ENCODE results near the gene TNPO3. TPM values are rescaled to one million over a fixed set of nuclear protein-coding genes. Genes with fewer than 3 reads are reported as not detected.
"Not testable (repeated sequence)": the region's sequence is repeated elsewhere in the genome, so short reads cannot be mapped to it uniquely, and the experiment has no call there.

The TNPO3 gene
- total RNA-seq, 1 donor from 2014 or later: 27.7 TPM

DNA sequence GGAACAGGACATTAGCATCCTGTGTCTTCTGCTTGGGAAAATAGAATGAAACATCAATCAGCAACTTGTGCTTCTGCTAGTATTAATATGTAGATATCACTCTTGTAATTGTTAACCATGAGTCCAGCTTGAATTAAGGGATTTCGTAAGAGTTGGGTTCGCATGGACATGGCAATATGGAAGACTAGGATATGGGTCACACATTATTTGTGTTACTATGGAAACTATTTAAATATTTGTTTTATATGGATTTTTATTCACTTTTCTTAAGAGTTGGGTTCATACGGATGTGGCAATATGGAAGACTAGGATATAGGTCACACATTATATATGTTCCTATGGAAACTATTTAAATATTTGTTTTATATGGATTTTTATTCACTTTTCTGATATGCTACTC lies 24.5 kb downstream of the TNPO3 start:
- intact Hi-C loops (cut with DNase I): no loop called here
- no peak for DNase-seq (ENCODE audit: low spot score)

DNA sequence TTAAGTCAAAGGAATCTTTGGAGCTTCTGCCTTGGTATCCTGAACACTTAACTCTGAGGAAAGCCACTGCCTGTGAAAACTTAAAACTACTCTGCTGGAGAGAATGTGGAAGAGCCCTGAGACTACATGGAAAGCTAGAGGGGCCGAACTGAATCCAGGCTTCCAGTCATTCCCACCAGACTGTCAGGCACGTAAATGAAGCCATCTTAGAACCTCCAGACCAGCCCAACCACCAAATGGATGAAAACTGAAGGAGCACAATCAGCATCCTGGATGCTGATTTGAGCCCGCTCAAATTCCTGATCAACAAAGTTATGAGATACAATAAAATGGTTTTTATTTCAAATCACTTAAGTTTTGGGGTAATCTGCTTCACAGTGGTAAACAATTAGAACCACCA lies 30.8 kb downstream of the TNPO3 start:
- DNase-seq (ENCODE audit: low spot score): no peak
- intact Hi-C loops (cut with DNase I): no loop called here

DNA sequence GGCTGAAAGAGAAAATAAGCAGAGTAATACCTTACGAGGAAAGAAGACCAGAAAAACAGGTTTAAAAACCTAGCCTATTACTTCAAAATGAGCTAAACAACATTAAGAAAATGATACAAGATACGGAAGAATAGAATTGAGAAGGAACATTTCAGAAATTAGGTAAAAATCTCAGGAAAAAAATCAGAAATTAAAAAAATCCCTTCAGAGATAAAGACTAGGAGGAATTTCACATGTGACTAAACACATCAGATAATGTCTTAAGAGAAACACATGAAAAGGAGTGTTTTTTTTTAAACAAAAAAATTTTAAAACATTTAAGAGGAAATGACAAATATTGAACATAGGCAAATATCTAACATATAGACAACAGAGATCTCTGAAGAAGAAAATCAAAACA lies 33.3 kb downstream of the TNPO3 start:
- intact Hi-C loops (cut with DNase I): no loop called here
- DNase-seq (ENCODE audit: low spot score): no peak

- intact Hi-C loops (cut with DNase I): no loop called here
- DNase-seq (ENCODE audit: low spot score): no peak
Measured at GRCh38 chr7:129017933-129018538, 36.9 kb downstream of the TNPO3 start.

- intact Hi-C loops (cut with DNase I): no loop called here
Measured at GRCh38 chr7:129017264-129017663, 37.6 kb downstream of the TNPO3 start.

GRCh38 chr7:129014501-129015101 lies 40.3 kb downstream of the TNPO3 start:
- DNase-seq (ENCODE audit: low spot score): no peak
- intact Hi-C loops (cut with DNase I): no loop called here

More at GRCh38 chr7:129017264-129017663, 37.6 kb downstream of the TNPO3 start:
- no peak for DNase-seq (ENCODE audit: low spot score)

DNA sequence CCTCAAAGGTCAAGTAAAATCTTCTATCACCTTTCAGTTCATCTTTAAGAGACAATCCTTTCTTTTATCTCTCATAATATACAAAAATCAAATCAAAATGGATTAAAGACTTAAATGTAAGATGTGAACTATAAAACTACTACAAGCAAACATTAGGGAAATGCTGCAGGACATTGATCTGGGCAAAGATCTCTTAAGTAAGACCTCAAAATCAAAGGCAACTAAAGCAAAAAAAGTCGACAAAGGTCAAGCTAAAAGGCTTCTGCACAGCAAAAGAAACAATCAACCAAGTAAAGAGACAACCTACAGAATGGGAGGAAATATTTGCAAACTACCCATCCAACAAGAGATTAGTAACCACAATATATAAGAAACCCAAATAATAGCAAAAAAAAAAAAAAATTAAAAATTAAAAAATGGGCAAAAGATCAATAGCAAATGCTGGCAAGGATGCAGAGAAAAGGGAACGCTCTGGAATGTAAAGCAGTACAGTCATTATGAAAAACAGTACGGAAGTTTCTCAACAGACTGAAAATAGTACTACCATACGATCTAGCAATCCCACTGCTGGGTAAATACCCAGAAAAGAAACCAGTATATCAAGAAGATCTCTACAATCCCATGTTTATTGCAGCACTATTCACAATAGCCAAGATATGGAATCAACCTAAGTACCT lies 41.7 kb downstream of the TNPO3 start:
- intact Hi-C loops (cut with DNase I): no loop called here
- DNase-seq (ENCODE audit: low spot score): no peak

GRCh38 chr7:129012641-129013040 lies 42.3 kb downstream of the TNPO3 start:
- intact Hi-C loops (cut with DNase I): no loop called here
- no peak for DNase-seq (ENCODE audit: low spot score)

DNA sequence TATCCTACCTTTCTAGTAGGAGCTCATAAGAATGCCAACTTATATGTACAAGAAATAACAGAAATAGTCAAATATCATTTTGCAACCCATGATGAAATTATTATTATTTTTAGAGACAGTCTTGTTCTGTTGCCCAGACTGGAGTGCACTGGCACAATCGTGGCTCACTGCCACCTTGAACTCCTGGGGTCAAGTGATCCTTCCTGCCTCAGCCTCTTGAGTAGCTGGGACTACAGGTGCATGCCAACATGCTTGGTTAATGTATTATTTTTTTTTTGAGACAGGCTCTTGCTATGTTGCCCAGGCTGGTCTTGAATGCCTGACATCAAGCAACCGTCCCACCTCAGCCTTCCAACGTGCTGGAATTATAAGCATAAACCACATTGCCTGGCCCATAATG lies 44.8 kb downstream of the TNPO3 start:
- DNase-seq (ENCODE audit: low spot score): no peak
- intact Hi-C loops (cut with DNase I): no loop called here

- intact Hi-C loops (cut with DNase I): no loop called here
- DNase-seq (ENCODE audit: low spot score): no peak
Measured at GRCh38 chr7:129009437-129009836, 45.5 kb downstream of the TNPO3 start.

DNA sequence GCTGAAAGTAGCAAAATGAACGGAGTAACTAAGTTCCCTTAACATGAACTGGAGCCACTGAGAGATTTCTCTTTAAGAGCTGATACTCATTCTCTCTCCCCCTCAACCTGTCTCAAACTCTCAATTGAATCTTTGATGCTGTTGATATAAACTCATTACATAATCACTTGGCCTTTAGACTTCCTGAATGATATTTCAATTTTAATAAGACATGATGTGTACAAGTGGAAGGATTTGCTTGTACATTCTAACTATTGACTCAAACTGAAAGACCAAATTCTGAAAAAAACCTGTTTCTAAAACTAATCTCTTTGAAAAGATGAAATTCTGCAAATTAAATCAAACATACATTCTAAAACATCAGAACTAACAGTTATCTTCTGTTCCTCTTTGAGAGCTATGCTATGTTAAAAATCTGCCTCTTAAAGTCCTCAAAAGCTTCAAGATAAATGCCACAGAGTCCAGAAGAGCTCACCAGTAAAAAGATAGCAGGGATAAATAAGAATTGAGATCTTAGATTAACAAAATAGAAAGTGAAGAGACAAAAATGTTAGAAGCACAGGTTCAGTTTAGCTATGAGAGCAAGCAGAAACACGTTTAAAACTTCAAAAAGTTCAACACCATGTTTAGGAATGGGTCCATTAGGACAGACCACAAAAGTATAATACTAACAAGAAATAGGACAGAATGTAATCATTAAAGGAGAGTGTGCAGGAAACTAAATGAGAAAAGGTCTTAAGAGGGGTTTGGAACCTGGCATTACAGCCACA lies 46.1 kb downstream of the TNPO3 start:
- no peak for DNase-seq (ENCODE audit: low spot score)
- intact Hi-C loops (cut with DNase I): no loop called here

GRCh38 chr7:129007572-129007971 lies 47.3 kb downstream of the TNPO3 start:
- no peak for DNase-seq (ENCODE audit: low spot score)
- intact Hi-C loops (cut with DNase I): no loop called here

- intact Hi-C loops (cut with DNase I): no loop called here
- no peak for DNase-seq (ENCODE audit: low spot score)
Measured at GRCh38 chr7:129006636-129007414, 48.1 kb downstream of the TNPO3 start.

DNA sequence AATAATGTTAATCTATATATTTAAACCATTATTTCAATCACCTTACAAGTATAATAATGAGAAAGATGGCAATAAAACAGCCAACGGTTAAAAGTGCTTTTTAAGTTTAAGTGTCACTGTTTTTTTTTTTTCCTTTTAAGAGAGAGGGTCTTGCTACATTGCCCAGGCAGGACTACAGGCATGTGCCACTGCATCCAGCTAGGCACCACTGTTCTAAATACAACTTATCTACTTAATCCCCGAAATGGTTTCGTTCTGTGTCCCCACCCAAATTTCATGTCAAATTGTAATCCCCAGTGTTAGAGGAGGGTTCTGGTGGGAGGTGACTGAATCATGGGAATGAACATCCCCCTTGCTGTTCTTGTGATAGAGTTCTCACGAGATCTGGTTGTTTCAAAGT lies 49.7 kb downstream of the TNPO3 start:
- intact Hi-C loops (cut with DNase I): no loop called here
- no peak for DNase-seq (ENCODE audit: low spot score)

GRCh38 chr7:128997181-128997580 lies 57.7 kb downstream of the TNPO3 start:
- intact Hi-C loops (cut with DNase I): no loop called here
- DNase-seq (ENCODE audit: low spot score): no peak

DNA sequence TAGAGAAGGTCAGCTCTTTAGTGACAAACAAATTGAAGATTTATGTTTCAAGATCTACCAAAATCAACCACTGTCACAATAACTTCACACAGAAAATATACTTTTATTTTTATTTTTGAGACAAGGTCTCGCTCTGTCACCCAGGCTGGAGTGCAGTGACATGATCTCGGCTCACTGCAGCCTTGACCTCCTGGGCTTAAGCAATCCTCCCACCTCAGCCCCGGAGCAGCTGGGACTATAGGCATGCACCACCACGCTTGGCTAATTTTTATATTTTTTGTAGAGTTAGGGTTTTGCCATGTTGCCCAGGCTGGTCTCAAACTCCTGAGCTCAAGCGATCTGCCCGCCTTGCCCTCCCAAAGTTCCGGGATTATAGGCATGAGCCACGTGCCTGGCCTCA lies 60.4 kb downstream of the TNPO3 start:
- intact Hi-C loops (cut with DNase I); DNase-seq (ENCODE audit: low spot score): not testable (repeated sequence)

- intact Hi-C loops (cut with DNase I): no loop called here
- DNase-seq (ENCODE audit: low spot score): no peak
Measured at GRCh38 chr7:128993419-128993818, 61.5 kb downstream of the TNPO3 start.

DNA sequence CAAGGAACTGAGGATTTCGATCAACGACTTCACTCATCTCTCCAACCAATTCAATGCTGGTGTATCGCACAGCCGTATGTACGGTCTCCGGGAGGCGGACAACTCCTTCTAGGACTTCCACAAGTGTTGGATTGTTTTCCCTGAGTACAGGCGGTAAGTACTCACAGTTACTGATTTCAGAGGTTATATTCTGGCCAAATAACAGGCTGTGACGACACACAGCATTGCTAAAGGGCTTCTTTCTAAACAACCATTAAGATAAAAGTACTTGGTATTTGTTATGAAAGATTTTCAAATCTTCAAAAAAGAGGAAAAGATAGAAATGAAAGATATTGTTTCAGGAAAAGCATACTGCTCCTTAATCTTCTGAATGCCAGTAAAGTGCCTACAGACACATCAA lies 65.0 kb downstream of the TNPO3 start:
- intact Hi-C loops (cut with DNase I): no loop called here
- no peak for DNase-seq (ENCODE audit: low spot score)

DNA sequence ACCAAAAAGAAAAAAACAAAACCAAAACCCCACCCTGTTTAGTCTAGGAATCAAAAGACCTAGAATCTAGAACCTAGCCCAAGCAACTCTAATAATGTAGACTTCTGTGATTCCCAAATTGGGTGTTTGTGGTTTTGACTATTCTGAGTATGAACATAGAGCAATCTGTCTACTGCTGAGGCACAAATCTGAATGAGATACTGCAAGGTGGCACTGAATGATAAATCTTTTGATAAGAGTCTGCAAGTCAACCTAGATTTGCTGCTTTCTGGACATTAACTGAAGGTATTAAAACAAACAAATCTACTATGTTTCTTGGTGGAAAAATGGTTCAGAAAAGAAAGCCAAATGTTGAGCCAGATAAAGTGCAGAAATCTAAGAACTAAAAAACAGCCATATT lies 66.5 kb downstream of the TNPO3 start:
- intact Hi-C loops (cut with DNase I): no loop called here
- no peak for DNase-seq (ENCODE audit: low spot score)

GRCh38 chr7:128986609-128987008 lies 68.3 kb downstream of the TNPO3 start:
- DNase-seq (ENCODE audit: low spot score): no peak
- intact Hi-C loops (cut with DNase I): no loop called here
